Stimulated activated naive CD4-positive, alpha-beta T cell treated with Interleukin-2 at 50 U/mL for 16 hours (primary cell): ENCODE data around the gene GIPC2.
"Not testable (repeated sequence)": the region's sequence is repeated elsewhere in the genome, so short reads cannot be mapped to it uniquely, and the experiment has no call there.

Source experiments
- DNase-seq: peaks from one replicate; lab custom pipeline; 2025; lab: John Stamatoyannopoulos, UW

Gene GIPC2

GRCh38 chr1:78095593-78095992 lies 49.8 kb downstream of the GIPC2 start:
- no peak for DNase-seq

GRCh38 chr1:78096017-78096416 lies 50.3 kb downstream of the GIPC2 start:
- DNase-seq: no peak

GRCh38 chr1:78096976-78097375 lies 51.2 kb downstream of the GIPC2 start:
- no peak for DNase-seq

- DNase-seq: no peak
These were observed 55.3 kb downstream of the GIPC2 start for GRCh38 chr1:78101051-78101450.

DNA sequence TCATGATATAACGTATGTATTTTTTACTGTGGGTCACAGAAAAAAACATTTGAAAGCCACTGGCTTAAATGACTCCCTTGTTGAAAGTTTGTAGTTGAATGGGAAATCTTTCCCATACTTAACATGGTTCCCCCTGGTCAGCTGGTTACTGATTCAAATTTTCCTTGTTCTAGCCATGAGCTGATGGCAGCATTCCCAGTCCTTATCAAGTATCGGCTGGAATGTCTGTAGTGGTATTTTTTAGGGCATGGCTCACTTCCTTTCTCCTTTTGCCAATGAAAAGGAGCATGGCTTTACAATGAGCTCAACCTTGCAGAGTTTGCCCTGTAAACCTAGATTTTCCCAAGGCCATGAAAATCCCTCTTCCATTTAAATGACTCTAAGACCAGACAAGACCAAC lies 55.7 kb downstream of the GIPC2 start:
- no peak for DNase-seq

DNA sequence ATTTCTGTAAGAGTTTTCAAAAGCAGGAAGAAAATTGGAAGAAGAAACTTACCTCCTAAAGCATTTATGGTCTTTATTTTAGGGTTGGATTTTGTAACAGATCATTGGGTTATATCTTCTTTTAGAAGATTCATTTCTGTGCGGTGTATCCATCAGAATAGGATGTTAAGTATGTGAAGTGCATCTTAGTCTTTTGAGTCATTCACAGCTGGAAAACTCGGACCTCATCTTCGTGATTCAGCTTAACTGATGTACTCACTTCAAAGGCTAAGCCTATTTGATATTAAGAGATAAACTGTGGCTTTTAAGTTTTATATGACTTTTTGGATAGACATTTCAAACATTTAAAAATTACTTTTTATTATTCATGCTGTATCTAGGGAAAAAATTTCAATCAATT lies 56.3 kb downstream of the GIPC2 start:
- no peak for DNase-seq

GRCh38 chr1:78102916-78103315 lies 57.1 kb downstream of the GIPC2 start:
- no peak for DNase-seq

- no peak for DNase-seq
These were observed 58.6 kb downstream of the GIPC2 start for GRCh38 chr1:78104322-78104721.

GRCh38 chr1:78109659-78110058 lies 63.9 kb downstream of the GIPC2 start:
- DNase-seq: not testable (repeated sequence)

GRCh38 chr1:78113156-78113916 lies 67.6 kb downstream of the GIPC2 start:
- DNase-seq: no peak

GRCh38 chr1:78114034-78114956 lies 68.5 kb downstream of the GIPC2 start:
- DNase-seq: peak; percentile 6

DNA sequence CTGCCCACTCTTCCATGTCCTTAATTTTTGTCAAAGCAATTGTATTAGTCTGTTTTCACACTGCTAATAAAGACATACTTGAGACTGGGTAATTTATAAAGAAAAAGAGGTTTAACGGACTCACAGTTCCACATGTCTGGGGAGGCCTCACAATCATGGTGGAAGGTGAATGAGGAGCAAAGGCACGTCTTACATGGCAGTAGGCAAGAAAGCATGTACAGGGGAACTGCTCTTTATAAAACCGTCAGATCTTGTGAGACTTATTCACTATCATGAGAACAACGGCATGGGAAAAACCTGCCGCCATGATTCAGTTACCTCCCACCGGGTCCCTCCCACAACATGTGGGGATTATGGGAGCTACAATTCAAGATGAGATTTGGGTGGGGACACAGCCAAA lies 74.7 kb downstream of the GIPC2 start:
- not testable (repeated sequence) for DNase-seq

DNA sequence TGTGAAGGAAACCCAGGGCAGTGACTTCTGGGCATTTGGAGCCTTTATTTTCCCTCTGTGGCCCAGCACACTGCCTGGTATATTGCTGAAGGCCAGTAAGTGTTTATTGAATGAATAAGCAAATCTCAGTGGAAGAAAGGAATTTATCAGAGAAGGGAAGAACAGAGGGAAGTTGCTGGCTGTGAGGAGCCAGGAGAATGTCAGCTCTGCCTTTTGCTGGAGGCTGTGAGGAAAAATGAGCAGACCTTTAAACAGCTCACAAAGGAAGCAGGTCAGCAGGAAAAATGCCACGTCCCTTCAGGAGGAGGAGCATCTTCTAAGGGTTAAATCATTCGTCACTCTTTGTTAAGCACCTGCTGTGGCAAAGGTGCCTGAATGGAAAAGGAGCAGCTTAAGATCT lies 75.9 kb downstream of the GIPC2 start:
- no peak for DNase-seq

GRCh38 chr1:78122389-78122788 lies 76.6 kb downstream of the GIPC2 start:
- DNase-seq: no peak

- no peak for DNase-seq
These were observed 80.7 kb downstream of the GIPC2 start for GRCh38 chr1:78126506-78126905.

- DNase-seq: no peak
These were observed 86.6 kb downstream of the GIPC2 start for GRCh38 chr1:78132174-78132947.

DNA sequence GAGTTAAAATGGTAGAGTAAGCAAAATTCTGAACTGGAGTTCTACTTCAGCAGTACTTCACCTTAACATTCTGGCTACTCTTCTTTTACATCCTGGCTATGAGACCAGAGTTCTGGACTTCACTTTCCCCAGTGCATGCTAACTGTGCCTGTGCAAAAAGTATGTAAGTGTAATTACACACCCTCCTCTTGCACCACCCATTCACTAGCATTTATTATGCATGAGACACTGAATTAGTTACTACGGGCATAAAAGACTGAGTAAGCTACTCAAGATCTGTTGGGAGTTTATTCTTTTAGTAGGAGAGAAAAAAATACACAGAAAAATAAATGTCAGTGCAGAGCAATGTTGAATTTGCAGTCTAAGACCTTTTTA lies 87.2 kb downstream of the GIPC2 start:
- DNase-seq: no peak

DNA sequence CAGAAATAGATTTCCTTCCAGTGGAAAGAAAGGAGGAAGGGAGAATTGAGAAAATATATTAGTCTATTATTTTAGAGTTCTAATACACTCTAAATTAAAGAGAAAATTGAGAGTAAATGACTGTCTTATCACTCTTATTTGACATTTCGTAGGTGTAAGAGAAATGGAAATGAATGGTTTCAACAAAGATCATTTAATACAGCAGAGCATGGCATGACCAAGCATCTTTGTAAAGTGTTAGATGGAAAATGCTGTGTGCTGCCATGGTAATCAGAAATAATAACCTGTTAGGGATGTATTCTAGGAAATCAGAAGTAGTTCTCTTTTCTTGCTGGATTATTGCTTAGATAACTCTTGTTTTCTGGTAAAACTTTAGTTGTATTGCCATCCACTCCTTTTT lies 90.9 kb downstream of the GIPC2 start:
- DNase-seq: no peak

- DNase-seq: no peak
These were observed 95.9 kb downstream of the GIPC2 start for GRCh38 chr1:78141531-78142231.

GRCh38 chr1:78142736-78143135 lies 97.0 kb downstream of the GIPC2 start:
- no peak for DNase-seq

DNA sequence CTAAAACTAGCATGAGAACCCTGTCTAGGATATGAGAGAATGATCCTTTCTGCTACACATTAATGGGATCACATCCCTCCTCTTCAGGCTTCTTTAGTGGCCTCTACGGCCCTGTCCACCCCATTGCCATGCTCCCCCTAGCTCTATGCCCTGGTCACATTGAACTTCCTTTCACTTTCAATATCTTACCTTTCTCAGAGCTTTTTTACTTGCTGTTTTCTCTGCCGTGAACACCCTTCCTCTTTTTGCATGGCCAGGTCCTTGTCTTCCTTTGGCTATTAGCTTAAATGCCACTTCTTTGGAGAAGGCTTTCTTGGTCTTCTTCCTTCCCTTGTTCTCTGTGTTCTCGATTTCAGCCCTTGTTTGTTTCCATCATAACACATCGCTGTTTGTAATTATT lies 97.4 kb downstream of the GIPC2 start:
- no peak for DNase-seq

DNA sequence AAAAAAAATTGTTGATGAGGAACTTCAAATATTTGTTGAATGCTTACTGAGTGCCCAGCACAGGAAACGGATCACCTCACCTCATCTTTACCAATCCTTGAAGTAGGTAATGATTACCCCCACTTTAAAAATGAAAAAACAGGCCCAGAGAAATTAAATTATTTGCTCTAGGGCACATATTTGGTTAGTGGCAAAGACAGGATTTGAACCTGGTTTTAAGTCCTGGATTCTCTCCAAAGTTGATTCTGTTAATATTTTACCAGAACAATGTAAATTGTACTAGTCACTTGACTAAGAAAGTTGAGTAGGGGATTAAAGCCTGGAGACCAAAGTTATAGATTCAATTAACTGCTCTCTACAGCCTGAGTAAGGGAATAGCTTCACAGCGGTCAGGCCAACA lies 97.9 kb downstream of the GIPC2 start:
- DNase-seq: no peak
